Ovary (tissue), 9 donors: ENCODE results near the gene HP1BP3. TPM values are rescaled to one million over a fixed set of nuclear protein-coding genes. Genes with fewer than 3 reads are reported as not detected.

Experiments used
- DNase-seq, 5 donors: peaks; one replicate each; pipeline ENCODE4 v3.0.0-alpha.2; 2019 to 2020
- H3K27ac ChIP-seq, 2 donors: fragments of 200-600 bp; one replicate each; pipeline versions ENCODE4 v1.5.1 to v1.8.0; 2019 to 2022
- H3K27me3 ChIP-seq: fragments of 200-600 bp; one replicate; pipeline ENCODE4 v1.8.0; 2022
- H3K36me3 ChIP-seq: fragments of 200-600 bp; sonication (generic); one replicate; pipeline ENCODE4 v1.5.1; 2019
- H3K4me1 ChIP-seq: one replicate; pipeline ENCODE4 v1.8.1; 2013; ENCODE audit warnings: mild to moderate bottlenecking, moderate library complexity; ENCODE audit not compliant: insufficient read depth
- H3K4me3 ChIP-seq: fragments of 200-600 bp; sonication (generic); one replicate; pipeline ENCODE4 v1.5.1; 2017
- H3K9me3 ChIP-seq, 2 donors: fragments of 200-600 bp in 1 of 2; sonication (generic) in 1 of 2; one replicate each; pipeline versions ENCODE4 v1.5.1 to v1.8.1; 2013 to 2019; ENCODE audit warnings: mild to moderate bottlenecking in 1 of 2, moderate library complexity in 1 of 2
- CTCF ChIP-seq, 3 donors: fragments of 450-650 bp in 2 of 3; fragments of 200-600 bp in 1 of 3; IDR thresholded peaks; one replicate each; pipeline versions ENCODE4 v1.5.1 to v1.8.0; 2016 to 2022; ENCODE audit warnings: antibody characterized with exemption in 3 of 3, mild to moderate bottlenecking in 1 of 3
- EP300 ChIP-seq: sonication (generic); formaldehyde crosslinking; IDR thresholded peaks from one replicate; pipeline ENCODE4 v1.6.1; 2017; ENCODE audit warnings: antibody characterized with exemption
- POLR2A ChIP-seq: fragments of 450-650 bp; IDR thresholded peaks from one replicate; pipeline ENCODE4 v1.6.1; 2017; ENCODE audit warnings: antibody characterized with exemption, mild to moderate bottlenecking, moderate library complexity
- WGBS, 3 donors: extraction: QIAGEN DNeasy Blood & Tissue Kit in 1 of 3; methylation state at CpG; one replicate each; pipeline versions ENCODE4 v1.1.5 to v1.1.7; 2013 to 2017; 5-methylcytosine and 5-hydroxymethylcytosine counted together
- intact Hi-C, 4 donors: fragments of 100-400 bp; cut with DNase I; formaldehyde crosslinking; loops; one replicate each; pipeline versions ENCODE4 v1.11.0 to v1.15.1; 2022 to 2023
- polyA plus RNA-seq, 2 donors: library from polyadenylated mRNA; stranded (reverse); fragments of 200-250 nt in 1 of 2; fragments of 350-450 nt in 1 of 2; fragmentation: Illumina TruSeq in 1 of 2; extraction: RNeasy Lipid Tissue Mini Kit (QIAGEN cat#74804) in 1 of 2; gene quantifications; one replicate each; pipeline ENCODE4 v1.2.3, GENCODE V29; 2013 to 2014
- total RNA-seq, 7 donors: library from RNA; depleted of rRNA in 2 of 7; stranded (reverse); fragments of >200 nt in 2 of 7; fragmentation: NEBNext Ultra II Directional in 3 of 7; extraction: Animal tissue kit (Norgen Biotek cat#: 25700) in 3 of 7; gene quantifications; one replicate each; pipeline versions ENCODE4 v1.1.0 to v1.2.4, GENCODE V29; 2016 to 2023
- donor health status: DM: no; HTN: no; CAD: no; lungs with moderate emphysema.
- donor health status: DM: no; HTN: no; CAD: no.
- donor health status: Bipolar disorder and iron deficiency.
- donor health status: DM: yes; HTN: yes; CAD: no.
- donor health status: DM: no; HTN: no; CAD: no.
- donor health status: DM: yes; HTN: yes; CAD: no.

The HP1BP3 gene
- total and polyA plus RNA-seq, 9 donors: 162 to 302 (median 211) TPM

- Histone ChIP-seq H3K27ac (peak overlapping the region; percentile 95 to 99), H3K36me3 (no peaks in the 10 kb centered on the region), H3K9me3 (no peaks in the 10 kb centered on the region), H3K4me3 (peak overlapping the region; percentile 67), H3K27me3 (no peaks in the 10 kb centered on the region), H3K4me1 (peaks cover 4% of the 10 kb centered on the region)
- TF ChIP-seq EP300 (no peak), POLR2A (no peak), CTCF (IDR thresholded peaks at IDR 0.05) (no peak)
- intact Hi-C loops: no loop called here
- no peak for DNase-seq
- 0% methylated on average over 16 of the region's 16 CpGs for WGBS, 3 donors
Observed at GRCh38 chr1:20785907-20786252, 1.2 kb downstream of the HP1BP3 start.

- Histone ChIP-seq H3K9me3 (no peaks in the 10 kb centered on the region), H3K27me3 (no peaks in the 10 kb centered on the region), H3K4me1 (peaks cover 5% of the 10 kb centered on the region), H3K27ac (no peak overlapping the region), H3K36me3 (no peaks in the 10 kb centered on the region), H3K4me3 (no peak overlapping the region)
- 88 to 90% (median 89%) methylated on average over 4 of the region's 4 CpGs for WGBS, 3 donors
- intact Hi-C loops: no loop called here
- no peak for DNase-seq
- TF ChIP-seq CTCF (IDR thresholded peaks at IDR 0.05) (no peak), POLR2A (no peak), EP300 (no peak)
Observed at GRCh38 chr1:20775700-20776099, 11.4 kb downstream of the HP1BP3 start.

GRCh38 chr1:20771780-20772179 is 15.3 kb downstream of the HP1BP3 start:
- Histone ChIP-seq H3K4me1 (peaks cover 1% of the 10 kb centered on the region), H3K4me3 (no peak overlapping the region), H3K27me3 (no peaks in the 10 kb centered on the region), H3K9me3 (no peaks in the 10 kb centered on the region), H3K36me3 (no peaks in the 10 kb centered on the region), H3K27ac (no peak overlapping the region)
- TF ChIP-seq CTCF (IDR thresholded peaks at IDR 0.05) (no peak), POLR2A (no peak), EP300 (no peak)
- intact Hi-C loops: no loop called here
- WGBS, 3 donors: 82 to 89% (median 88%) methylated on average over 3 of the region's 3 CpGs
- DNase-seq: no peak

GRCh38 chr1:20770314-20771087 is 16.6 kb downstream of the HP1BP3 start:
- Histone ChIP-seq H3K27me3 (no peaks in the 10 kb centered on the region), H3K4me1 (peaks cover 1% of the 10 kb centered on the region), H3K4me3 (no peak overlapping the region), H3K36me3 (no peaks in the 10 kb centered on the region), H3K27ac (no peak overlapping the region), H3K9me3 (no peaks in the 10 kb centered on the region)
- no peak for DNase-seq
- TF ChIP-seq CTCF (IDR thresholded peaks at IDR 0.05): no peak
- no peak for TF ChIP-seq EP300
- no peak for TF ChIP-seq POLR2A
- intact Hi-C loops: no loop called here
- WGBS, 3 donors: 87 to 91% (median 90%) methylated on average over 6 of the region's 6 CpGs
